HG03097 (cell line): Measurements from ENCODE around the gene PRR9.
"Not testable (repeated sequence)": the region's sequence is repeated elsewhere in the genome, so short reads cannot be mapped to it uniquely, and the experiment has no call there.

ENCODE experiments used
- ATAC-seq: cut with Tn5 transposase; IDR thresholded peaks from one replicate; pipeline ENCODE4 v1.9.1; 2021; ENCODE audit not compliant: unreplicated experiment, low FRiP score

PRR9 gene

GRCh38 chr1:153228491-153228890 is 11.1 kb downstream of the PRR9 start:
- no peak for ATAC-seq

- not testable (repeated sequence) for ATAC-seq
These were observed 11.9 kb downstream of the PRR9 start for GRCh38 chr1:153229076-153229829.

- no peak for ATAC-seq
These were observed 14.0 kb downstream of the PRR9 start for GRCh38 chr1:153231363-153231762.

- ATAC-seq = no peak
These were observed 14.4 kb downstream of the PRR9 start for GRCh38 chr1:153231785-153232184.

- no peak for ATAC-seq
These were observed 15.2 kb downstream of the PRR9 start for GRCh38 chr1:153232553-153232952.

- no peak for ATAC-seq
These were observed 16.1 kb downstream of the PRR9 start for GRCh38 chr1:153233448-153233847.

- ATAC-seq = no peak
These were observed 21.1 kb downstream of the PRR9 start for GRCh38 chr1:153238527-153238926.

- ATAC-seq = no peak
These were observed 24.8 kb downstream of the PRR9 start for GRCh38 chr1:153242160-153242559.

- ATAC-seq = no peak
These were observed 28.1 kb downstream of the PRR9 start for GRCh38 chr1:153245466-153245865.

GRCh38 chr1:153246018-153246417 is 28.6 kb downstream of the PRR9 start:
- ATAC-seq = no peak

GRCh38 chr1:153246825-153247224 is 29.4 kb downstream of the PRR9 start:
- no peak for ATAC-seq

- ATAC-seq = no peak
These were observed 30.9 kb downstream of the PRR9 start for GRCh38 chr1:153248176-153248879.

GRCh38 chr1:153250166-153250565 is 32.8 kb downstream of the PRR9 start:
- ATAC-seq = no peak

GRCh38 chr1:153251087-153251486 is 33.7 kb downstream of the PRR9 start:
- ATAC-seq = no peak

GRCh38 chr1:153251562-153251961 is 34.2 kb downstream of the PRR9 start:
- ATAC-seq = no peak

GRCh38 chr1:153251988-153252387 is 34.6 kb downstream of the PRR9 start:
- no peak for ATAC-seq

GRCh38 chr1:153253076-153253475 is 35.7 kb downstream of the PRR9 start:
- ATAC-seq = no peak

- no peak for ATAC-seq
These were observed 36.3 kb downstream of the PRR9 start for GRCh38 chr1:153253693-153254092.

GRCh38 chr1:153259387-153259786 is 42.0 kb downstream of the PRR9 start, which contains the start of gene LORICRIN:
TSS of gene LORICRIN (plus strand) at chr1:153259687. CDS start at chr1:153260950, 1,263 bp downstream.
- no peak for ATAC-seq

GRCh38 chr1:153260585-153261280 is 43.3 kb downstream of the PRR9 start:
- ATAC-seq = no peak

GRCh38 chr1:153261281-153262069 is 44.1 kb downstream of the PRR9 start:
- ATAC-seq = no peak
